Subcutaneous adipose tissue (tissue), 4 donors: ENCODE results near the gene JUND. TPM values are rescaled to one million over a fixed set of nuclear protein-coding genes. Genes with fewer than 3 reads are reported as not detected.

ENCODE experiments used
- total RNA-seq, 4 donors: library from RNA; depleted of rRNA; stranded (reverse); fragments of >200 nt; gene quantifications; one replicate each; pipeline ENCODE4 v1.1.0, GENCODE V29; 2016
- TF ChIP-seq, protein P1 (sequence below): fragments of 450-650 bp; IDR thresholded peaks from one replicate; pipeline ENCODE4 v1.5.1; 2016; ENCODE audit warnings: low read depth, mild to moderate bottlenecking, control low read depth, antibody characterized with exemption, moderate library complexity

The JUND gene
- total RNA-seq, 4 donors from 2014 or later: 101 to 314 (median 150) TPM

DNA sequence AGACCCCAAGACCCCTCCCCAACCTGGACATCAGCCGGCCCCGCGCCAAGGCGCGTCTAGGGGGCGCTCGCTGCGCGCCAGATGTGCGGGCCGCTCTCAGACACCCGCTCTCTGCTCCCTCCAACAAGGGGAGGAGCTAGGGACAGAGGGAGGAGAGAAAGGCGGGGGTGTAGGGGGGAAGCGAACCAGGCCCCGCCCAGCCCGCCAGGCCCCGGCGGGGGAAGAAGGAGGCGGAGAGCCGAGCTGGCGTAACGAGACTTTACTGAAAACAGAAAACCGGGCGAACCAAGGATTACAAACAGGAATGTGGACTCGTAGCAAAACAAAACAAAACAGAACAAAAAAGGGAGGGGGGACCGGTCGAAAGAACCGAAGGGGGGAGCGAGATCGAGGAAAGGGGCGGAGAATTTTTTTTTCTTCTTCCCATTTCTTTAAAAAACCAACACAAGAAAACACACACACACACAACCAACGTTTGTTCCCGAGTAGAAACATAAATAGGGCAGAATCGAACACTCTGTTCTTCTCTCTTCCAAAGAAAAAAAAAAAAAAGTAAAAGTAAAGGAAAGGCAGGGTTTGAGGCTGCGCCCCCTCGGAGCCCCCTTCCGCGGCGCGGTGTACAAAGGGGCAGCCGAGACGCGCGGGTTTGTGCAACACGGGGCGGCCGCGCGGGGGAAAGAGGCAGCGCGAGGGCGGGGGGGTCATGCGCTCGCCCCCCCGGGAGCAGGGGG lies 1.7 kb downstream of the JUND start:
- TF ChIP-seq, protein P1, sequence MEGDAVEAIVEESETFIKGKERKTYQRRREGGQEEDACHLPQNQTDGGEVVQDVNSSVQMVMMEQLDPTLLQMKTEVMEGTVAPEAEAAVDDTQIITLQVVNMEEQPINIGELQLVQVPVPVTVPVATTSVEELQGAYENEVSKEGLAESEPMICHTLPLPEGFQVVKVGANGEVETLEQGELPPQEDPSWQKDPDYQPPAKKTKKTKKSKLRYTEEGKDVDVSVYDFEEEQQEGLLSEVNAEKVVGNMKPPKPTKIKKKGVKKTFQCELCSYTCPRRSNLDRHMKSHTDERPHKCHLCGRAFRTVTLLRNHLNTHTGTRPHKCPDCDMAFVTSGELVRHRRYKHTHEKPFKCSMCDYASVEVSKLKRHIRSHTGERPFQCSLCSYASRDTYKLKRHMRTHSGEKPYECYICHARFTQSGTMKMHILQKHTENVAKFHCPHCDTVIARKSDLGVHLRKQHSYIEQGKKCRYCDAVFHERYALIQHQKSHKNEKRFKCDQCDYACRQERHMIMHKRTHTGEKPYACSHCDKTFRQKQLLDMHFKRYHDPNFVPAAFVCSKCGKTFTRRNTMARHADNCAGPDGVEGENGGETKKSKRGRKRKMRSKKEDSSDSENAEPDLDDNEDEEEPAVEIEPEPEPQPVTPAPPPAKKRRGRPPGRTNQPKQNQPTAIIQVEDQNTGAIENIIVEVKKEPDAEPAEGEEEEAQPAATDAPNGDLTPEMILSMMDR: no peak

DNA sequence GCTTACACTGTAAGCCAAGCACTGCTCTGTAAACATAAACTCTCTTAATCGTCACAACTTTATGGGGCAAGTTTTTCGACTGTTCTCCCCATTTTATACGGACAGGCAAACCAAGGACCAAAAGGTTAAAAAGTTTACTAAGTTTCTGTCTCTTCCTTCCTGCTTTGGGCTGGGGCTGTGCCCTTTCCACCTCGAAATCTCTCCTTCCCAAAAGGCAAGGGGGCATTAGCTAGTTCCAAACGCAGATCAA lies 2.2 kb downstream of the JUND start:
- TF ChIP-seq, protein P1: no peak

DNA sequence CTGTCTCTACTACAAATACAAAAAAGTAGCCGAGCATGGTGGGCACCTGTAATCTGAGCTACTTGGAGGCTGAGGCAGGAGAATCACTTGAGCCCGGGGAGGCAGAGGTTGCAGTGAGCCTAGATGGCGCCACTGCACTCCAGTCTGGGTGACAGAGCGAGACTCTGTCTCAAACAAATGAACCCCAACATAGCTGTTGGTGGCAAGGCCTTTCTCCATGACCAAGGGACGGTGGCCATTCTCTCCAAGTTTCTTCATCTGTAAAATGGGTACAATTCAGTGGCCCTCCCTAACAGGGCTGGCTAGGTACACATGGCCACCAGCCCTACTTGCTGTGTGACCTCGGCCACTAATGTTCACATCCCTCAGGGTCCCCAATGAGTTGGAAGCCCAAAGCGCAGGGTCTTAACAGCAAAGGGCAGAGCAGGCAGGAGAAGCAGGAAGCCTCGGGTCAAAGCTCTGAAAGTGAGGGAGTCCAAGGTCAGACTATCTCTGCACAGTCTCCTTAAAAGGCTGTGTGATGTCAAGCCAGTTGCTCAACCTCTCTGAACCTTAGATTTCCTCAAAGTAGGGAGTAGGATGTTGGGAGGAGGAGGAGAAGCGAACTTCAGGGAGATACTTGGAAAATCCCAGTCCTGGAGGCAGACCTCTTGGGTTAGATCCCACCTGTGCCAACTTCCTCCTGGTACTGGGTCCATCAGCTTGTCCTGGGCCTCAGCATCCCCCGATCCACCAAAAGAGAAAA lies 2.7 kb downstream of the JUND start:
- TF ChIP-seq, protein P1: no peak

DNA sequence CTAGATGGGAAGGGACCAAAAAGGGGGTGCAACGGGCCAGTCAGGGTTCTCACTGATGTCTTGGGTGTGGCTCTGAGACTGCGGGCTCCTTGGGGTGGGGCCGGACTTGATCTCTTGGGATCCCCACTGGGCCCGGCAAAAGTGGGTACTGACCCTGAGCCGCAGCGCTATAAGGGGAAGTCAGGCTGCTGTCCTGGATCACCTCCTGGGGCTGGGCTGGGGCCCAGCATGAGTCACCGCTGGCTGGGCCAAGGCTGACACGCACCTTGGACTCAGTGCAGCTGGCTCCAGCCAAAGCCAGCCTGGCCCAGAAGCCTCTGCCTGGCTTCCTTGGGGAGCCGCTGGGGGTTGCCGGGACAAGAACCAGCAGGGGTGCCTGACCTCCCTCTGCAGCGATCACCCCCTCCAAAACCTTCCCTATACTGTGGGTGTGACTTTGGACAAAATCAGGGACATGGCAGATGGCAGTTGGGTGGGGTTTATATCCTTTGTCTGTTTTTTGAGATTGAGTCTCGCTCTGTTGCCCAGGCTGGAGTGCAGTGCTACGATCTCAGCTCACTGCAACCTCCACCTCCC lies 6.6 kb downstream of the JUND start:
- TF ChIP-seq, protein P1: no peak

DNA sequence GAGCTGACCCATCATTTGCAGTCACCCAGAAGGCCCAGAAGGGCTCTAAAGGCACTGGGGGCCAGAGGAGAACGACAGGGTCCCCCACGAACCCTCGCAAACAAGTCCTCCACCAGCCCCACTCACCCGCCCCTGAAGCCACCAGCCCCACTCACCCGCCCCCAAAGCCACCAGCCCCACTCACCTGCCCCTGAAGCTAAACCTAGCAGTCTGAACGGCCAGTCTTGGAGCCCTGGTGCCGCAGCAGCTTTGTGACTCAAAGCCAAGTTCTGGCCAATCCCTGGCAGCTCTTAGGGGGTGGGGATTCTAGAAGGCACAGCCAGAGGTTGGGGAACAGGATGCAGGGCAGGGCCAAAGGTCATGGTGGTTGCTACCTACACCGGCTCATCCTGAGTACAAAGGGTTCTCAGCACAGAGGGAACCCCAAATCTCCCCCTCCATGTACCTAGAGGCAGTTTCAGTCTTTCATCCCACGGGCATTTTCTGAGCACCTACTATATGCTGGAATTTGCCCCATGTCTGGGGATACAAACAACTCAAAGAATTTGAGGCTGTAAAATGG lies 7.1 kb downstream of the JUND start, which contains the start of gene IQCN:
TSS of gene IQCN (minus strand) at position 234 of the 562 bp plus-strand sequence. CDS start 4,974 bp downstream, outside the sequence.
- TF ChIP-seq, protein P1: no peak

DNA sequence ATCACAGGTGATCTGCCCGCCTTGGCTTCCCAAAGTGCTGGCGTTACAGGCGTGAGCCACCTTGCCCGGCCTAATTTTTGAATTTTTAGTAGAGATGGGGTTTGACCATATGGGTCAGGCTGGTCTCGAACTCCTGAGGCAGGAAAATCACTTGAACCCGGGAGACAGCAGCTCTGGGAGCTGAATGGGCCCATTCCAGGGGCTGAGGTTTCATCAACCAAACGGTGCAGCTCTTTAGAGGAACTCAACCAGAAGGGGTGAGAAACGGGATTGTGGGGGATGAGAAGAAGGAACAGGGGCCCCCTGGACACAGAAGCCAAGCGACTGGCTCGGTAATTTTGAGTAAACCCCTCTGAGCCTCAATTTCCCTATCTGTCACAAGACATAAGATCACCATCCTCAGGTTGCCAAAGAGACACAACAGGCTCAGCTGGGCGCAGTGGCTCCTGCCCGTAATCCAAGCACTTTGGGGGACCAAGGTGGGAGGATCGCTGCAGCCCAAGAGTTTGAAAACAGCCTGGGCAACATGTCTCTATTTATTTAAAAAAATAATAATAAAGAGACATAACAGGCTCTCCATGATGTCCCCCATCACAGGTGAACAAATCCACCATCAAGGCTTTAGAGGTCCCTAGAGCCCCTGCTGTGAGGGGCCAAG lies 7.7 kb downstream of the JUND start:
- TF ChIP-seq, protein P1: no peak
